ENCODE data around the gene RASEF. TPM values are rescaled to one million over a fixed set of nuclear protein-coding genes. Genes with fewer than 3 reads are reported as not detected.

Gene RASEF
- total RNA-seq, 3 donors from 2014 or later (not counting 1 experiment from before 2014, with no cell fraction given), result not detected

GRCh38 chr9:83002329-83002728 lies 60.6 kb downstream of the RASEF start:
- no peak for ATAC-seq
- WGBS (ENCODE audit: insufficient coverage), result no CpG with 5 or more reads among the region's 2 CpGs

GRCh38 chr9:83000765-83001164 lies 62.2 kb downstream of the RASEF start:
- DNase-seq, result no peak
- ATAC-seq, result no peak

More at GRCh38 chr9:83002329-83002728, 60.6 kb downstream of the RASEF start:
- no peaks in the 10 kb centered on the region for H3K36me3 Mint-ChIP-seq
- no peak for DNase-seq
- Histone ChIP-seq H3K36me3 (ENCODE audit: control insufficient read depth, insufficient read depth, low read length) (no peaks in the 10 kb centered on the region), H3K9me3 (ENCODE audit: control insufficient read depth, insufficient read depth, low read length) (no peaks in the 10 kb centered on the region), H3K4me3 (ENCODE audit: low read length) (no peak overlapping the region), H3K4me1 (ENCODE audit: control insufficient read depth, insufficient read depth, low read length) (no peaks in the 10 kb centered on the region), H3K27me3 (ENCODE audit: control insufficient read depth, insufficient read depth, low read length) (no peaks in the 10 kb centered on the region), H3K27ac (ENCODE audit: low read length) (no peak overlapping the region)
- H3K4me1 Mint-ChIP-seq, result no peaks in the 10 kb centered on the region
- no peak overlapping the region for H3K27ac Mint-ChIP-seq
- no peaks in the 10 kb centered on the region for H3K27me3 Mint-ChIP-seq (ENCODE audit: low read depth in 2 of 2)
- no peak for TF ChIP-seq CTCF (IDR thresholded peaks at IDR 0.05)
- intact Hi-C loops (cut with micrococcal nuclease), result no loop called here
- H3K4me3 Mint-ChIP-seq, result no peak overlapping the region
- H3K9me3 Mint-ChIP-seq, result no peaks in the 10 kb centered on the region

DNA sequence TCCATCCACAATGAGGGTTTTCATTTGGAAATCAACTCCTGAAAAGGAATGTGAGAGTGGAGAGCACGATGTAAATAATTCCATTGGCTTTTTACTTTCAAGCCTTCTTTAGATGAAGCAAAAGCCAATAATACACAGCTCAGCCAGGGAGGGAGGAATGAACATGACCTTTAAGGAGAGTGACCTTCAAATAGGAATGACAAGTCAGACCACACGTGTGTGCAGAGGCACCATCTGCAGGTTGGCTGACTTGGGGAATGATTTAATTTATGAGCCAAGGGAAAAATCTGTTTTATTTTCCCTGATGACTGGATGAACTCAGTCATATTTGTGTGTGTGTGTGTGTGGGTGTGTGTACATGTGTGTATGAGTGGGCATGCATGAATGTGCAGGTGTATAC lies 64.5 kb downstream of the RASEF start:
- H3K4me1 Mint-ChIP-seq, result no peaks in the 10 kb centered on the region
- ATAC-seq (no peak), DNase-seq (no peak)
- no peaks in the 10 kb centered on the region for H3K9me3 Mint-ChIP-seq
- Histone ChIP-seq H3K4me3 (ENCODE audit: low read length) (no peak overlapping the region), H3K36me3 (ENCODE audit: control insufficient read depth, insufficient read depth, low read length) (no peaks in the 10 kb centered on the region), H3K27me3 (ENCODE audit: control insufficient read depth, insufficient read depth, low read length) (no peaks in the 10 kb centered on the region), H3K27ac (ENCODE audit: low read length) (no peak overlapping the region), H3K9me3 (ENCODE audit: control insufficient read depth, insufficient read depth, low read length) (no peaks in the 10 kb centered on the region), H3K4me1 (ENCODE audit: control insufficient read depth, insufficient read depth, low read length) (no peaks in the 10 kb centered on the region)
- H3K4me3 Mint-ChIP-seq, result no peak overlapping the region
- 65% methylated on average over 1 of the region's 2 CpGs for WGBS (ENCODE audit: insufficient coverage)
- TF ChIP-seq CTCF (IDR thresholded peaks at IDR 0.05), result no peak
- intact Hi-C loops (cut with micrococcal nuclease), result no loop called here
- H3K27ac Mint-ChIP-seq, result no peak overlapping the region
- no peaks in the 10 kb centered on the region for H3K27me3 Mint-ChIP-seq (ENCODE audit: low read depth in 2 of 2)
- H3K36me3 Mint-ChIP-seq, result no peaks in the 10 kb centered on the region

More at GRCh38 chr9:83000765-83001164, 62.2 kb downstream of the RASEF start:
- H3K4me3 ChIP-seq (ENCODE audit: low read length), result no peak overlapping the region
- no peaks in the 10 kb centered on the region for H3K36me3 ChIP-seq (ENCODE audit: control insufficient read depth, insufficient read depth, low read length)
- Mint-ChIP-seq H3K27me3 (ENCODE audit: low read depth in 2 of 2) (no peaks in the 10 kb centered on the region), H3K4me3 (no peak overlapping the region), H3K27ac (no peak overlapping the region), H3K9me3 (no peaks in the 10 kb centered on the region), H3K4me1 (no peaks in the 10 kb centered on the region), H3K36me3 (no peaks in the 10 kb centered on the region)
- H3K27ac ChIP-seq (ENCODE audit: low read length), result no peak overlapping the region
- H3K27me3 ChIP-seq (ENCODE audit: control insufficient read depth, insufficient read depth, low read length), result no peaks in the 10 kb centered on the region
- TF ChIP-seq CTCF (IDR thresholded peaks at IDR 0.05), result no peak
- H3K9me3 ChIP-seq (ENCODE audit: control insufficient read depth, insufficient read depth, low read length), result no peaks in the 10 kb centered on the region
- no peaks in the 10 kb centered on the region for H3K4me1 ChIP-seq (ENCODE audit: control insufficient read depth, insufficient read depth, low read length)
- intact Hi-C loops (cut with micrococcal nuclease), result no loop called here
- WGBS (ENCODE audit: insufficient coverage), result 75% methylated on average over 5 of the region's 5 CpGs

GRCh38 chr9:82997476-82998140 lies 65.3 kb downstream of the RASEF start:
- ATAC-seq (no peak), DNase-seq (no peak)
- Histone ChIP-seq H3K4me3 (ENCODE audit: low read length) (no peak overlapping the region), H3K27ac (ENCODE audit: low read length) (no peak overlapping the region), H3K27me3 (ENCODE audit: control insufficient read depth, insufficient read depth, low read length) (no peaks in the 10 kb centered on the region), H3K4me1 (ENCODE audit: control insufficient read depth, insufficient read depth, low read length) (no peaks in the 10 kb centered on the region), H3K9me3 (ENCODE audit: control insufficient read depth, insufficient read depth, low read length) (no peaks in the 10 kb centered on the region), H3K36me3 (ENCODE audit: control insufficient read depth, insufficient read depth, low read length) (no peaks in the 10 kb centered on the region)
- intact Hi-C loops (cut with micrococcal nuclease), result no loop called here
- H3K36me3 Mint-ChIP-seq, result no peaks in the 10 kb centered on the region
- H3K4me3 Mint-ChIP-seq, result no peak overlapping the region
- no peaks in the 10 kb centered on the region for H3K9me3 Mint-ChIP-seq
- no peak overlapping the region for H3K27ac Mint-ChIP-seq
- WGBS (ENCODE audit: insufficient coverage), result 88% methylated on average over 5 of the region's 6 CpGs
- no peaks in the 10 kb centered on the region for H3K27me3 Mint-ChIP-seq (ENCODE audit: low read depth in 2 of 2)
- TF ChIP-seq CTCF (IDR thresholded peaks at IDR 0.05), result no peak
- no peaks in the 10 kb centered on the region for H3K4me1 Mint-ChIP-seq

All from natural killer cell (primary cell).